ENCODE results near the gene NACC2.
A peak's percentile ranks its signal among the peaks of the same experiment; 100 is the strongest.

The NACC2 gene

DNA sequence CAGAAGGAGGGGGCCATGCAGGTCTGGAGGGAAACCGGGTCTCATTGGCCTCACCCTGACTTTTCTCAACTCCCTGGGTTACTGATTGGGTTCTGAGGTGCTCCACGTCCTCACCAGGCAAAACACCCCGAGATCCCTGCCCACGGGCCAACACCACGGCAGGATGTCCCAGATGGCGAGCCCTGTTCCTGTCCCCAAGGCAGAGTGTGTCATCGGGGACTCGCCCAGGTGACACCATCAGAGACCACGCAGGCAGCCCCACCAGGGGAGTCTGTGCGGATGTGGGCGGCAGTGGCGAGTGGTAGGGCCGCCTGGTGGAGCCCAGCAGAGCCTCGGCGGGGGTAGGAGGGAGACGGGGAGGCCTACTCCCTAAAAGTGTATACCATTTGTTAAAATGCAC is 74.9 kb downstream of the NACC2 start:
- DNase-seq: peak; percentile 38

DNA sequence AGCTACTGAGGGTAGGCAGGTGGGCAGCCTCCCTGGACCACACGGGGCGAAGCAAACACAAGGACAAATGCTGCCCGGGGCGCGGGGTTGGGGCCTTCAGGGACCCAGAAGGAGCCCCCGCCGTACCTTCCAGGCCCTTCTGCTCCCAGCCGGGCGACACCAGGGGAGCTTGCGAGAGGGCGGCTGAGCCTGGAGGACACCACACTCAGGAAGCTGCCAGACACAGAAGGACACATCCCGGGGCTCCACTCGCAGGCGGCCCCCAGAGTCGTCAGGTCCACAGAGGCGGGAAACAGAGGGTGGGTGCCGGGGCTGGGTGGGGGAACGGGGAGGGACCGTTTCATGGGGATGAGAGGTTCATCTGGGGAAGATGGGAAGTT is 75.4 kb downstream of the NACC2 start:
- peak; percentile 53 for DNase-seq

DNA sequence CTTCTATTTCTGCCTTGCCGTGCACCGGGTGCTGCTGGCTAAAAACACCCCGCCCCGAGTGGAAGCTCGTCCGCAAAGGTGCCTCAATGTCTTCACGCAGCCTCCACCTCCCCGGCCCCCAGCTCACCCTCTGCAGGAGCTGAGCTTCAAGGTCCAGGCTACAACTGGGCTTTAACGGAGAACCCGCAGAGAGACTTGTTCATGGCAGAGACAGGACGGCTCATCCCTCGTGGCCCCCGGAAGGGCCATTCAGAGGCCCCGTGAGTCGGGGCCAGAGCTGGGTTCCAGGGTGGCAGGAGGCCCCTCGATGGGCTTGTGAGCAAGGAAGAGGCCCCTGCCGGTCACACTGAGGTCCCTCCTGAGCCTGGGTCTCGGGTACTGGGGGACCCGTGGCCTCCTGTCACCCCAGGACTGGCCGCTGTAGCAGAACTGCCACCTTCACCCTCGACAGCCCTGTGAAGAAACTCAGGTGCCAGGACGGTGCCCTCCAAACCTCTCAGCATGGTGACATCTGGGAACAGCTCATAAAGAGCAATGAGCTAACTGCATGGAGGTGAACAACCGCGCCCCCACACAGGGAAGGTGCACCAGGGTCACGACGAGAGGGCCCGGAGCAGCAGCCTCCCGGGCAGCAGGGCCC is 75.9 kb downstream of the NACC2 start:
- DNase-seq: peak; percentile 47

DNA sequence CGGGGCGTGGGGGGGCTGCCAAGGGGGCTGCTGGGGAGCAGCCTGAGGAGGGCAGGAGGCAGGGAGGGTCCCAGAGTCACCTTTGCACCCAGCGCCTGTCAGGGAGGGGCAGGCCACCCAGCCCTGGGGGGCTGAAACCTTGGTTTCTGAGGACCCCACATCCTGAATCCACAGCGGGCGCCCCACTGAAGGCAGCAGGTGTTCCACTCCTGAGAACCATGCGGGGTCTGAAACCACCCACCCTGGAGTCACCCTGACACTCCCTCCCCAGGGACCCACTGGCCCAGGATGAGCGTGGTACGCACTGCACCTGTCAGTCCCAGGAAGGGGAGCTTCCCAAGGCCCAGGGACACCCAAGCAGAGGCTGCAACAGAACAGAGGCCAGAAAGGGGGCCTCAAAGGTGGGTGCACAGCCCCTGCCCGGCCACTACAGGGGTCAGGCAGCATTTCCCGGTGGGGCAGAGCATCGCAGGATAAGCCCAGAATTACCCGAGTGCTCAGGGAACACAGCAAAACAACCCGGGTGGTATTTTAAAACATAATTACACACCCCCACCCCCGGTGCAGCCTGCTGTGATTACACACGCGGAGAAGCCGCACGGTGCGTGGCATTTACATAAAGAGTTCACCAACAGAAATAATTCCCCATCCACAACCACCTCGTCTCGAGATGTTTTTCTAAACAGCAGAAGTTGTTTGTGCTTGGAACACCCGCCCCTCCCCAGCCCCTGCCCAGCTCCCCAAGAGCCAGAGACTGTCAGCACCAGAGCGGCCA is 76.6 kb downstream of the NACC2 start:
- DNase-seq: no peak

DNA sequence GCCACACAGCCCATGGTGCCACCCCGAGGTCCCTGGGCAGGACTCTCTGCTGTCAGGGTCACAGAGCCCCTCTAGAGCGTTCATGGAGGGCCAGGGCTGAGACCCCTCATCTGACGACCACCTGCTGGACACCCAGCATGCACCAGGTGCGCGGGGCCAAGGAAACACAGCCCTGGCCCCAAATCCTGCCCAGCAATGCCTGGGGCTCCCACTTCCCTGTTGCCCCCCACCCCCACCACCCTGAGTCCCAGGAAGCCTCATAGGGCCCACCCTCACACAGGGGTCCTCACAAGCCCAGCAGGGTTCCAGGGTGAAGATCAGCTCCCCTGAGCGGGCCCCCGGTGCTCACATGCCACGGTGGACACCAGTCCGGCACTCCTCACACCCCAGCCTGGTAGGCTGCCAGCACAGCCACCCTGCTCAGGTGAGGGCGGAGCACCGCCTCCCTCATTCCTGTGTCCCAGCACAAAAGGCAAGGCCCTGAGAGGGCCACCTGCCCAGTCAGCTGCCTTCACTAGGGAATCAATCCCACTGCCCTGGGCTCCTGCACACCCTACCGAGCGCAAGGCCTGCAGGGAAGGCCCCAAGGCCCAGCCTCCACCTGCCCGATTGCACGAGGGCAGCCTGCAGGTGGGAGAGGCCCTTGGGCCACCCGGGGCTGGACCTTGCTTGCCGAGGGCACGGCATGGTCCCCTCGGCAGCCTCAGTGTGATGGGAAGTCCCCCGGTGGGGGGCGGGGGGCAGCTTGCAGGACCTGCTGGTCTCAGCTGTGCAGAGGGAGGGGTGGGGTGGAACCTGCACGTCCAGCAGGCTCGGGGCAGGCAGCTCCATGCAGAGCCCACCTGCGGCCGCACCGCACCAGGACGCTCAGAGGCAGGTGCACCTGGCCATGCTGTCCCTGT is 77.5 kb downstream of the NACC2 start:
- no peak for DNase-seq

DNA sequence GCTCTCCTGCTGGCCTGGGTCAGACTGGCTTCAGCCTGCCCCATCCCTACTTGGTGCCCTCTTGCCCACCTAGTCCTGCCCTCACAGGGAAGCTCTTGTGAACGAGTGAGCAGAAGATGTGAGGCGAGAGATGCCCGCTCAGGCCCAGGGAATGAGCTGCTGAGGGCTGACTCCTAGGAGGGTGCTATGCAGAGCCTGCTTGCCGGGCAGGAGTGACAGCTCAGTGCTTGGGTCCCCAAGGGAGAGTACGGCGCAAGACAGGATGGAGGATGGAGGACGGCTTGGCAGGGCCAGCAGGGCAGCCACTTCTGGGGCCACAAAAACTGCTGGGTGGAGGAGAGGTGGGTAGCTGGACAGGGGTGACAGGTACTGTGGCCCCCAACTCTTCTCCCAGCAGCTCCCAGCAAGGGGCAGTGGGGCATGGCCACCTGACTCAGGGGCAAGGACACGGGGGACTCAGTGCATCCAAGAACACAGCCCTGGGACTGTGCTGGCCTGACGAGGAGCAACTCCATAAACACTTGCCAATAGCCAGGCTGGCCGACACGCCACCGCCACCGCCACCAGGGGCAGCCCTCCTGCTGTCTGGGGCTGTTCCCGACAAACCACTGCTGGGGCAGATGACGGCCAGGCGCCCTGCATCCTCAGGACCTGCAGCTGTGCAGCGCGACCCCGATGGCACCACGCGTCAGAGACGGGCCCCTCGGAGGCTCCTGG is 78.4 kb downstream of the NACC2 start:
- peak; percentile 60 for DNase-seq

DNA sequence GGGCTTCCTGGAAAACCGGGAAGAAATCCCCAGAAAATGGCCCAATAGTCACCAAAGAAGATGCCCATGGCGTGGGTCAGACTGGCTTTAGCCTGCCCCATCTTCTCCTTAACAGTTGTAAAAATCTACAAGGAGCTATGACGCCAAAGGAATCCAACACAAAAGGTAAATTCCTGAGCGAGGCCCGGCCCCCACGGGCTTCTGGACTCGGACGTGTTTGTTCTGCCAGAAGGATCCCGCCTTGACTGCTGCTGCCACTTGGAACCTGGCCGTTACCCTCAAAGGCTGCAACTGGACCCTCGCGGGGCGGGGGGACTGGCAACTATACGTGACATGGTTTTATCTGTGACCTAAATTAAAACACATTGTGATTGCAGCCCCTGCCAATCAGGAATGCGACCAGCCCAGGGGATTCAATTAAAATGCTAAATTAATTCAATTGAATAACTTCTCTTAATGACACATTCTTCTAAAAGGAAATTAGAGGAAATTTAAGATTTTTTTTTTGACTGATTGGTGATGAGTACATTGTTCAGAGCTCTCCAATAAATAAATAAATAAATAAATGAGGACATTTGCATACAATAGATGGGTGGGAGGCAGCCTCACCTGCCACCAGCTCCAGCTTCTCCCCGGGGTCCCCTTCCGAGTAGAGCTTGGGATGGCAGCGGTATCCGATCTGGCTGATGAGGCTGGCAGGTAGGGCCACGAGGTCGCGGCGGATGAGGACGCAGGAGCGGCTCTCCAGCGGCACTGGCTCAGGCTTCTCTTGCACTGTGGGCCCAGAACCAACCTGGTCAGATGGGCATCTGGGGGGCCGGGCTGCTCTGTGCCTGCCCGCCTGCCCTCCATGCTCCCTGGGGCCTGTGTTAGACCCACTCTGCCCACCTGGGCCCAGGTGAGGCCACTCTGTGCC is 79.2 kb downstream of the NACC2 start:
- DNase-seq: peak; percentile 58

DNA sequence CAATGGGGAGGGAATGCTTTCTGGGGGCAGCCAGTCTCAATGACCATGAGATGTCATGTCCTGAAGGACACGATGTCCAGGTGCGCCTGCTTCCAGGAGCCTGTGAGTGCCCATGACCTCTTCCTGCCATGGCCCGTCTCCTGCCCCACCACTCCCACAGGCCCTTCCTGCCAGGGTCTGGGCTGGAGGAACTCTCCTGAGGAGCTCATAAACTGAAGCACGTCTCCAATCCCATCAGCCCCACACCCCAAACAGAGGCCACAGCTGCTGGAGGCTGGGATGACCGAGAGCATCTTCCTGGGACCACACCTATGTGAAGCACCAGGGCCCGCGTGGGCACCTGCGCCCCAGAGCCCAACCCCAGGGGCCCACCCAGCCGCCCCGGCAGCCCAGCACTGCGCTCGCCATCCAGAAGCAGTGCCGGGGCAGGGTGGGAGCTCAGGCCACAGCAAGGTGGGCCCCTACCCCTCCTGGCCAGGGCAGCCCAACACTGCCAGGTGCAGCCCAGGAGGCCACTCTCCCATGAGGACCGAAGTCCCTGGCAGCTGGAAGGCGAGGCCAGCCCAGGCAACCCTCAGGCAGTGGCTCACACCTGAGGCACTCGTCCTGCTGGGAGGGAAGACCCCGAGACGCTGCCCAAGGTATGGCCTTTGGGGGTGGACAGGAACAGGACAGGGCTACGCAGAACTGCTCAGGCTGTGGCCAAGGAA is 80.0 kb downstream of the NACC2 start:
- peak; percentile 60 for DNase-seq

DNA sequence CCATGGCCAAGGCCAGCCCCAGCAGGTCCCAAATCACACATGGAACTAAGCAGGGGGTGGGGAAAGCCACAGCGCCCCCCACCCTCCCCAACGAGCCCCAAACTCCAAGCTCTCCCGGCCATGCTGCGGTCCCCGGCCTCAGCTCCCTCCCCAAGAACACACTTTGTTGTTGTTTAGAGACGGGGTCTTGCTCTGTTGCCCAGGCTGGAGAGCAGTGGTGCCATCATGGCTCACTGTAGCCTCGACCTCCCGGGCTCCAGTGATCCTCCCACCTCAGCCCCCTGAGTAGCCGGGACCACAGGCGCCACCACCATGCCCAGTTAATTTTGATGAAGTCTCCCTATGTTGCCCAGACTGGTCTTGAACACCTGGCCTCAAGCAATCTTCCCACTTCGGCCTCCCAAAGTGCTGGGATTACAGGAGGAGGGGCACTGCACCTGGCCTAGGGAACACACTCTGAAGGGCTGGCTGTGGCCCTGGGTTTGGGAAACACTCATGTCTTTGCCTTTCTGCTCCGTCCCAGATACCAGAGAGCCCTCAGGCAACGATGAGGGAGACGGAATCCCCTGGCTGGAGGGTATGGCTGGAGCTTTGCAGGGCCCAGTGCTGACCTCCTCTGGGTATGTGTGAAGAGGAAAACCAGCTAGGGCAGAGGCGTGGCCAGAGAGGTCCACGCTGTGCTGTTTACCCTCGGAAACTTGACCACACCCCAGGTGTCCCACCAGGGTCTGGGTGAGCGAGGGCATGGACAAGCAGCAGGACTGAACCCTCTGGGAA is 80.8 kb downstream of the NACC2 start:
- DNase-seq: peak; percentile 49

DNA sequence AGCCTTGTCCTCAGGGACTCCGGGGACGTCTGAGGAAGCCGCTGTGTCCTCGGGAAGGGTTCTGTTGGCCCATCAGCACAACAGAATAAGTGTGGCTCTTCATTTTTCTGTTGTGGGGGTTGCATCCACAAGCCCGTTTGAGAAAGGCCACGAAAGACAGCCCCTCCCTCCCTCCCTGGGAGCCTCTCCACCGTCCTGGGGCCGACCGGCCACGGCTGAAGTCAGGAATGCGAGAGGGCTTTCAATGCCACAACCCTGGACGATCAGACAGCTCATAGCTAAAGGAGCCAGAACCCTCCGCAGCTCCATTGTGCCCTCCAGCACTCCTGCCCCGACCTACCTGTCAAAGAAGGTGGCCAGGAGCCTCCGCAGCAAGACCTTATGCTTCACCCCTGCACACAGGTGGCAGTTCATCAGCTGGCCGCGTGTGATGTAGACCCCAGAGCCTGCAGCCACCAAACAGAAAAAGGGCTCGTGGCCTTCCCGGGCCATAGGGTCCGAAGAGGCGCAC is 81.5 kb downstream of the NACC2 start:
- DNase-seq: peak; percentile 45

DNA sequence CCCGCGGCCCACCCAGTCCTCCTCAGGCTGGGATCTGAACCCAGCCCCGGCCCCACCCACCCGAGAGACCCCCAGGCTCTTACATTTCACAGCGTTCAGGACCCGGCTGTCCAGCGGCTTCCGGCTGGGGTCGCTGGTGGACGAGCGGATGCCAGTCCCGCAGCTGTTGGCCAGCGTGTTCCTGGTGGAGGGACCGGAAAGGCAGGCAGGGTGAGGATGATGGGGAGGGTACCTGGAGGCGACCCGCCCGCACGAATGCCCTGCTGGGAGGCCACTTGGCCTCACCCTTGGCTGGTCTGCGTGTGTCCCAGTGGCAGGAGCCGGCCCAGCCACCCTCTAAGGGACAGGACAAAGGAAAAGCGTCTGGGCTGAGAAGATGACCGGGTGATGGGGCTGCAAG is 82.0 kb downstream of the NACC2 start:
- DNase-seq: peak; percentile 12

DNA sequence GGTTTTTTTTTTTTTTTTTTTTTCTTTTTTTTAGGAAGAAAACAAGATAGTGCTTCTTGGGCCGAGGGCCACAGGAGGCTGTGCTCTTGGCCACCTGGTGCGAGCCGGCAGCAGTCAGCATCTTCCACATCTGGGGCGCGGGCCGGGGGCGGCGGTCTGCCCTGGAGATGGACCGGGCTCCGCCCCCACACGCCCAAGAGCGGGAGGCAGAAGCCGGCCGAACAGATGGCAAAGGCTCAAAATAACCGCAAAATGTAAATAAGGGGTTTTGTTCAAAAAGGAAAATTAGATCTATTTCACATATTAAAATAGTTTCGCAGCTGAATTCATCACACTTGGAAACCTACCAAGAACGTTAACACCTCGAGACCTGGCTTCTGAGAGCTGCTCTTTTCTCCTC is 82.4 kb downstream of the NACC2 start:
- DNase-seq: peak; percentile 37

DNA sequence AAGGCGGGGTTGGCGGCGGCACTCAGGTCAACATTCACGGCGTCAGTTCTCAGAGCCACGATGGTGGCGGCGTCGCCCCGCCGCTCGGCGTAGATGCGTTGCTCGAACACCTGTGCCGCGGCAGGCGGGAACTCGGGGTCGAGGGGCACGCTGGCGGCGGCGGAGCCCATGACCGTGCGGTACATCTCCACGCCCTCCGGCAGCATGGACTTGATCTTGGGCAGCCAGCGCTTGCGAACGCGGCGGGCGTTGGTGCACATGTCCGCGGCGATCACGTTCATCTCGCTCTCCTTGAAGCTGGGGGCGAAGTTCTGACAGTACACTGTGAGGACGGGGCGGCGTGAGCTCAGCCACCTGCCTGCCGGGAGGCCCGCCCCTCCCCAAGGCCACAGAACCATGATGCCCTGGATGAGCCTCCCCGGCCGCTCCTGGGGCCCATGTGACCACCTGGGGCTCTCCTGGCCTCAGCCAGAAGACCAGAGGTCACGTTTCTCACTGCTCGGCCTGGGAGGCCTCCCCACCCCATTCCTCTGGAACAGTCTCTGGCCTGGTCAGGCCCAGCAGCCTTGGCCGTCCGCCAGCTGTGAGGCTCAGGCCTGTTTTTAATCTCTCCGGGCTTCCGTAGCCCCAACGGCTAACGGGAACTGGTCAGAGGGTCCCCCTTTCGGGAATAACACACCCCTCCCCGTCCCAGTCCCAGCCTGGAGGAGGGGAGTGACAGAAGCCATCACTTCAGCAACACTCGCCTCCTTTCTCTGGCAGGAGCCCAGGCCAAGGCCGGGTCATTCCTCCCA is 83.2 kb downstream of the NACC2 start:
- DNase-seq: no peak

DNA sequence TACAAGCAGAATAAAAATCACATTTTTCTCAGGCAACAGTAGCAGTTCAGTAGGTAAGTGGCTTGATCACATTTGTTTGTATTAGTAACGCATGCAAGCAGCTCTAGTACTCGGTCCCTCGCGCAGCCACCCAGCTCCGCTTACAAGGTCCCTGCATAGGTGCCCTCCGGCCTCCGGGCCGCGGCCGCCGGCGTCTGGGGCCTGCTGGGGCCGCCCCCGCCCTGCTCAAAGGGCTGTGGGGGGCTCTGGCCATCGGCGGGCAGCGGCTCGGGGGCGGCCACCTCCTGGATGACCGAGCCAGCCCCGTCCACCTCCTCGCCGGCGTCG is 83.8 kb downstream of the NACC2 start:
- no peak for DNase-seq

DNA sequence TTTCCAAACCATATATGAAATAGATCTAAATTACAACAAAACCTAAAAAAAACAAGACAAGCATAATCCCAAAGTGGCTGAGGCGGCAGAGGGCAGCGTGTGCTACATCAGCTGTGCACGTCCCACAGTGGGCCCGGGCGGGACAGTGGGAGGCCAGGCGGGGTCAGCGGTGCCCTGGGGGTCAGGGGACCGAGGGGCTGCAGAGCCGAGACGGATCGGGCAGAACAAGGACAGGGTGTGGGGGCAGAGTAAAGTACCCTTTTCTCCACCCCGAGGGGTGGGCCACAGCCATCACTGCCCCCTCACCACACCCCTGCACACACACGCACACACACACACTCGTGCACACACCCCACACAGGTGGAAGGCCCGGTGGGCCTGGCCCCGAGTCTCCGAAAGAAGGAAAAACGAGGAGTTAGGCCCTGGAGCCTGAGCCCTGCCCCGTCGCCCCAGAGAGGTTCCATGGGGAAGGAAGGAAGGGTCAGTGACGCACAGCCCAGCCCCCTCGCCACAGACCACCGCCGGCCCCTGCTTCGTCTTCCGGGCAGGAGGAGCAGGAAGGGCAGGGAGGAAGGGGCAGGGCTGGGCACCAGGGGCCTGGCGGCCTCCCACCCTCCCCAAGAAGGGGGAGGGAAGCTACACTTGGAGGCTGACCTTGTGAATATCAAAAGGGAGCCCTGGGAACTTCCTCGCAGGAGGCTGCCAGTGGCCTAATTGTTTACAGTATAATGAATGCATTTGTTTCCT is 84.3 kb downstream of the NACC2 start:
- DNase-seq: no peak

DNA sequence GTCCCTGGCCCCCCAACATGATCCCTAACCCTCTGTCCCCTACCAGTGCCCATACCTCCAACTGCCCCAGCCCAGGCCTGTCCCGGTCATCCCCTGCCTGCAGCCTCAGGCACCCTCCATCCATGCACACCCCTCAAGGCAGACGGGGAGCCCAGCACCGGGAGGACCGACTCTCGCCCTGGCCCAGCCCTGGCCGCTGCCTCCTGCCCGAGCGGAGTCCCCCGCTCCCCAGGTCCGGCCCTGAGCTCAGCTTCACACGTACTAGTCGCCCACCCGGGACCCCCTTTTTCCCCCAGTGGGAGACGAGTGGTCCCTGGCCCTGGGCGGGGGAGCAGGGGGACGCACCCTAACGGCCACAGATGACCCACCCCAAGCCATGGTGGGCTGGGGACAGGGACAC is 84.9 kb downstream of the NACC2 start:
- DNase-seq: no peak

DNA sequence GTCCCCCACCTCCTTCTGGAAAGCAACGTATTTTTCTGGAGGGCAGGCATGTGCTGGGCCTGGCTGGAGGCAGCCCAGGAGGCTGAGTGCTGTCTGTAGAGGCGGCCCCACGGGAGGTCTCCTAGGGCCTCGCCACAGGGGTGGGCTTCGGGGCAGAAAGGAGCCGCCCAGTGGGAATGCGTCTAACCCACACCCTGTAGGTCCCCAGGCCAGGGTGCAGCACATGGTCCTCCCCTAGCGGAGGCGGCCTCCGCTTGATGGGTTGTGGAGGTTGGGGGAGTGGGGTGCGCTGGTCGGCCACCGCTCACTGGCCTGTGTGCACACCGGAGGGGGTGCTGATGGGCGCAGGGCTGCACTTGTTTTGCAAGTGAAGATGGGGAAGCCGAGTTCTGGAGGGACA is 85.6 kb downstream of the NACC2 start:
- no peak for DNase-seq

DNA sequence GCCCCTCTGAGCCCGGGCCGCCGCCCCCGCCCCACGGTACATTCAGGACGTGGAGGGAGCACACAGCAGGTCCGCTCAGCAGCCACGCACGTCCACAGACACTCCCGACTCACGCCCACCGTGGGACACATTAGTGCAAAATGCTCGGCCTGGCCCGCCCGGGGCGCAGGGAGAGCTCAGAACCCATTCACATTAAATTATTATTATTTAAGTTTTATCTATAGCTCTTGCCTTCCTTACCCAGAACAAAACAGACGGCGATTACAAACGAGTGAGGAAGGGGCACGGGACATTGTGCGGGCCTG is 86.4 kb downstream of the NACC2 start:
- DNase-seq: no peak
